ENCODE results near the gene GPC3. TPM values are rescaled to one million over a fixed set of nuclear protein-coding genes. Genes with fewer than 3 reads are reported as not detected.

GPC3 gene
- total RNA-seq, 1 experiment from 2014 or later: 233 TPM

GRCh38 chrX:133943507-133943906, 41.9 kb downstream of the GPC3 start:
- ChIA-PET CTCF (no interaction called here), POLR2A (no interaction called here)
- H3K4me1 ChIP-seq: no peaks in the 10 kb centered on the region
- H3K27me3 ChIP-seq (replicated peaks; ENCODE audit: control insufficient read depth, insufficient read depth, low read length): no peaks in the 10 kb centered on the region
- Mint-ChIP-seq H3K4me1 (ENCODE audit: low read depth, unreplicated experiment) (no peaks in the 10 kb centered on the region), H3K36me3 (ENCODE audit: insufficient read depth, unreplicated experiment) (peaks cover 11% of the 10 kb centered on the region), H3K27ac (ENCODE audit: unreplicated experiment) (no peak overlapping the region), H3K4me3 (ENCODE audit: unreplicated experiment) (no peak overlapping the region), H3K27me3 (ENCODE audit: insufficient read depth, unreplicated experiment) (no peaks in the 10 kb centered on the region), H3K9me3 (ENCODE audit: unreplicated experiment) (no peaks in the 10 kb centered on the region)
- no peaks in the 10 kb centered on the region; the same call in 1 of the 2 replicates for H3K36me3 ChIP-seq (ENCODE audit: control insufficient read depth, insufficient read depth, low read length)
- no TSS peak for BruUV-seq (replicated peaks)
- no peaks in the 10 kb centered on the region for H3K9me3 ChIP-seq
- DNase-seq: no peak
- intact Hi-C loops (cut with micrococcal nuclease; ENCODE audit: unreplicated experiment): no loop called here
- TF ChIP-seq CTCF (IDR thresholded peaks at IDR 0.05; ENCODE audit: insufficient read depth in 1 of 2, low read depth in 1 of 2, low read length in 1 of 2, severe bottlenecking in 1 of 2, unreplicated experiment in 1 of 2): no peak
- H3K4me3 ChIP-seq (ENCODE audit: low read depth, low read length): no peak overlapping the region

GRCh38 chrX:133939655-133940302, 45.6 kb downstream of the GPC3 start:
- Mint-ChIP-seq H3K4me1 (ENCODE audit: low read depth, unreplicated experiment) (peaks cover 5% of the 10 kb centered on the region), H3K27me3 (ENCODE audit: insufficient read depth, unreplicated experiment) (no peaks in the 10 kb centered on the region), H3K9me3 (ENCODE audit: unreplicated experiment) (no peaks in the 10 kb centered on the region), H3K27ac (ENCODE audit: unreplicated experiment) (no peak overlapping the region), H3K36me3 (ENCODE audit: insufficient read depth, unreplicated experiment) (no peaks in the 10 kb centered on the region), H3K4me3 (ENCODE audit: unreplicated experiment) (no peak overlapping the region)
- Histone ChIP-seq H3K4me3 (ENCODE audit: low read depth, low read length) (no peak overlapping the region), H3K36me3 (ENCODE audit: control insufficient read depth, insufficient read depth, low read length) (no peaks in the 10 kb centered on the region), H3K9me3 (no peaks in the 10 kb centered on the region), H3K27me3 (replicated peaks; ENCODE audit: control insufficient read depth, insufficient read depth, low read length) (no peaks in the 10 kb centered on the region), H3K4me1 (no peaks in the 10 kb centered on the region)
- intact Hi-C loops (cut with micrococcal nuclease; ENCODE audit: unreplicated experiment): no loop called here
- no TSS peak for BruUV-seq (replicated peaks)
- DNase-seq: no peak
- ChIA-PET POLR2A (no interaction called here), CTCF (no interaction called here)
- TF ChIP-seq CTCF (IDR thresholded peaks at IDR 0.05; ENCODE audit: insufficient read depth in 1 of 2, low read depth in 1 of 2, low read length in 1 of 2, severe bottlenecking in 1 of 2, unreplicated experiment in 1 of 2): no peak

- Histone ChIP-seq H3K4me3 (ENCODE audit: low read depth, low read length) (no peak overlapping the region), H3K9me3 (no peaks in the 10 kb centered on the region), H3K36me3 (ENCODE audit: control insufficient read depth, insufficient read depth, low read length) (no peaks in the 10 kb centered on the region), H3K4me1 (no peaks in the 10 kb centered on the region), H3K27me3 (replicated peaks; ENCODE audit: control insufficient read depth, insufficient read depth, low read length) (no peaks in the 10 kb centered on the region)
- Mint-ChIP-seq H3K4me1 (ENCODE audit: low read depth, unreplicated experiment) (peaks cover 5% of the 10 kb centered on the region), H3K27ac (ENCODE audit: unreplicated experiment) (no peak overlapping the region), H3K9me3 (ENCODE audit: unreplicated experiment) (no peaks in the 10 kb centered on the region), H3K27me3 (ENCODE audit: insufficient read depth, unreplicated experiment) (no peaks in the 10 kb centered on the region), H3K4me3 (ENCODE audit: unreplicated experiment) (no peak overlapping the region), H3K36me3 (ENCODE audit: insufficient read depth, unreplicated experiment) (no peaks in the 10 kb centered on the region)
- ChIA-PET CTCF (no interaction called here), POLR2A (no interaction called here)
- TF ChIP-seq CTCF (IDR thresholded peaks at IDR 0.05; ENCODE audit: insufficient read depth in 1 of 2, low read depth in 1 of 2, low read length in 1 of 2, severe bottlenecking in 1 of 2, unreplicated experiment in 1 of 2): no peak
- no peak for DNase-seq
- BruUV-seq (replicated peaks): no TSS peak
- intact Hi-C loops (cut with micrococcal nuclease; ENCODE audit: unreplicated experiment): no loop called here
These were observed 46.9 kb downstream of the GPC3 start for GRCh38 chrX:133938530-133938929.
